Measurements from ENCODE around the gene ILKAP.

Gene ILKAP

GRCh38 chr2:238121511-238122286 lies 81.8 kb downstream of the ILKAP start:
- no peak for DNase-seq

DNA sequence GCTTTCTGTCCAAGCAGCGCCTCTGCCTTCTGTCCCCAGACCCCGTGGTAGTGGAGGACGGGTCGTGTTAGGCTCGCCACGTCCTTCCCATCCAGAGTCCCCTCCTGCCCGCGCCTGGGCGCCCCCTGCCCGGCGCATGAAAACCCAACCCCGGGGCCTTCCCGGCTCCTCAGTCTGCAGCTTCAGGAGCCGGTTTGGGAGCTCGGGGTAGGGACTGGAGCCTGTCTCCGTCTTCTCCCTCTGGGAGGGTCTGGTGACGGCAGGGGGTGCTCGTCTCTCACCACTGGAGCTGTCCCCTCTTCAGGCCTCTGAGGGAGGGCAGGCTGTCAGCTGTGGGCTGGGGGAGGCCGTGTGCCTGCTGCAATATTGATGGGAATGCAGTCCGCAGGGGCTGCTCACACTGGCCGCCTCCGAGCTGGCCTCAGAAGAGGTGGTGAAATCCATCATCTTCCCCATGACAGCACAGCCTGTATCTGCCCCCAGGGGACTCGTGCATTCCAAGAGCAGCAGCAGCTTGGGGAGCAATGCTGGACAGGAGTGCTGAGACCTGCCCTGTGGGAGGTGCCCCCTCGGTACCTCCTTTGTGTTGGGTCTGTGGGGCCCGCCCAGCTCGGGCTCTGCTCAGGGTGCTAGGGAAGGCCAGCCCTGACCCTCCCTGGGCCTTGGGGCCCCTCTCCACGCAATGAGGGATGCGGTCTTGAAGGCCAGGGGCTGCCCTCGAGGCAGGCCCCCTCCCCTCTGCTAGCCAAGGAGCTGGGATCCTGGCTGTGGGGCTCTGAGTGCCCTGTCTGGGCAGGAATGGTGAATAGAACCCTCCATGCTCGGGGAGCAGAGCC lies 82.8 kb downstream of the ILKAP start:
- DNase-seq, result no peak
